ENCODE measurements around the gene PEX19.
"Not testable (repeated sequence)": the region's sequence is repeated elsewhere in the genome, so short reads cannot be mapped to it uniquely, and the experiment has no call there.

Gene PEX19, protein sequence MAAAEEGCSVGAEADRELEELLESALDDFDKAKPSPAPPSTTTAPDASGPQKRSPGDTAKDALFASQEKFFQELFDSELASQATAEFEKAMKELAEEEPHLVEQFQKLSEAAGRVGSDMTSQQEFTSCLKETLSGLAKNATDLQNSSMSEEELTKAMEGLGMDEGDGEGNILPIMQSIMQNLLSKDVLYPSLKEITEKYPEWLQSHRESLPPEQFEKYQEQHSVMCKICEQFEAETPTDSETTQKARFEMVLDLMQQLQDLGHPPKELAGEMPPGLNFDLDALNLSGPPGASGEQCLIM

DNA sequence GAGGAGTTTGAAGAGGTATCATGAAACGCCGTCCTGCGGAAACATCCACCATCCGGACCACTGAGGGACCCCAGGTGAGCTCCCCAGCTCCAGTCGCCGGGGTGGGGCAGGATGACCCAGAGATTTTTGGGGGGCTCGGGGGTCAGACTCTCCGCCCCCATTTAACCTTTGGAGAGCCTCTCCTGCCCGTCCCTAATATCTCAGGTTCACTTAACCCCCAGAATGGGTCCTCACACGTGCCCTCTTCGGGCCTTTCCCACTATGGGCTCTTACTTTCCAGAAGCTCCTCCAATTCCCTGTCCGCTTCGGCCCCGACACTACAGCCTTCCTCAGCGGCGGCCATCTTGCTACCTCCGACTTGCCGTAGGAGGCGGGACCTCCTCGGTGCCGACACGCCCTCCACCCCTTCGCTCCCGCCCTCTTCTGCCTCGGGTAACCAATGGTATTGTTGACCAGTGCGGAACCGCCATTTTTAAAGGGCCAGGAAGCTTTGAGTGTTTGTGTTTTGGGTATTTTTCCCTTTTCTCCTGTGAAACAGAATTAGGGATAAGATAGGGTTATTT is at the start of gene PEX19:
TSS of gene PEX19 (minus strand) at position 352 of the 563 bp plus-strand sequence. CDS start at position 343, 9 bp downstream.
- DNase-seq: peak; percentile 97

DNA sequence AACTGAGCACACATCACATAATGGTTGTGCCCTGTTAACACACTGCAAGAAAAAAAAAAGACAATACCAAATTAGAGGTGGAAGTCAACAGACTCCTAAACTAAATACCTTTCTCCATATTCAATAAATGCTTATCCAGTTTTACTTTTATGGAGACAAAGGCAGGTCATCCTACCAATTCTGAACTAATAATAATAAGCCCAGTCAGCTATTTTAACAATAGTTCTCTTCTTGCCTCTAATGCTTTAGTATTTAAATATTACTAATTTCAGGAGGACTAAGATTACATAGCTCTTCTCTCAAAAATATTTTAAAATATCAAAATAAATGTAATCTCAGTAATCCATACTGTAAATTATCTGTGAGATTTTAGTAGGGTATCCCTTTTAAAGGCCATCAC is 47.6 kb upstream of the PEX19 start:
- DNase-seq: no peak

DNA sequence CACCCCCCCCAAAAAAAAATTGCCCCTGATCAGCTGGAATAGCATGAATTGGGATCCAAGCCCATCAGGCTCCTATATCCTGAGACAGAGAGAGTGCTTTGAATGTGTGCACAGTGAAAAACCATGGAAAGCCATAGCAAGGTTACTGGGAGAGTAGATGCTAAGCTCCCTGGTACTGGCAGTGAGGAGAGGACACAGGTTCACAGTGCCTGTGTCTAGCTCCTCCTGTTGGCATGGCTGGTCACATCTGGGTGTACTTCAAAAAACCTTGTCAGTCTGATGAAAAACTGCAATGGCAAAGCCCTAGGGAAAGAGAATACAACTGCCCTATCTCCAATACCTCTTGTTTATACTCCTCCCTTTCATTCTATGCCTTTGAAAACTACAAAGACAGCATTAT is 45.2 kb upstream of the PEX19 start:
- DNase-seq: peak; percentile 16

DNA sequence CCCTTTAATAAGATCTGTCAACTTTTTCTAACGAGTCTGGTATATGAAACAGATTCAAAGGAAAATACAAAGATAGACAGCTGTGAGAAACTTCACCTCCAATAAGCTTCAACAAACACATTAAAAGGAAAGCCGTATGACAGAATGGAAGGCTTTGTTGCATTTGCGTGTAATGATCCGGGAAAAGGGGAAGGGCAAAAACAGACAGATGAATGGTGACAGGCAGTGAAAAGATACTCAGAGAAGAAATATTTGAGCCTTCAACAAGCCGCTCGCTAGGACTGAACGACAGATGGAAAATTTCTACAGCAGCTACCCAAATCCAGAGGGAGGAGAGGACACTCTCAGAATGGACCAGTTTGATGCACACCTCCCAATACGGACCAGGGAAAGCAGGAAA is 43.3 kb upstream of the PEX19 start:
- peak; percentile 90 for DNase-seq

DNA sequence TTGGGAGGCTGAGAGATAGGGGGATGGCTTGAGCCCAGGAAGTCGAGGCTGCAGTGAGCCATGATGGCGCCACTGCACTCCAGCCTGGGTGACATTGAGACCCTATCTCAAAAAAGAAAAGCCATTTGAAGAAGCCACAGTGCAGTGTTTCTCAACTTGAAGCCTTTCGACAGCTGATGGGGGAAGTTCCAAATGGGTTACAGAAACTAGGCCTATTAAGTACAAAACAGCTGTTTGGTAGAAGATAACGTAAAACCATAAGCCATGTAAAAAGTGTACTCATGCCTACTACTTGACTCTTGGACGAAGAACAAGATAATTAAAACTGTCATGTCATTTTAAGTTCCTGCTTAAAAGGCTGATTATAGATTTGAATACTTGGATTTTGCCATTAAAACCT is 41.5 kb upstream of the PEX19 start:
- no peak for DNase-seq

DNA sequence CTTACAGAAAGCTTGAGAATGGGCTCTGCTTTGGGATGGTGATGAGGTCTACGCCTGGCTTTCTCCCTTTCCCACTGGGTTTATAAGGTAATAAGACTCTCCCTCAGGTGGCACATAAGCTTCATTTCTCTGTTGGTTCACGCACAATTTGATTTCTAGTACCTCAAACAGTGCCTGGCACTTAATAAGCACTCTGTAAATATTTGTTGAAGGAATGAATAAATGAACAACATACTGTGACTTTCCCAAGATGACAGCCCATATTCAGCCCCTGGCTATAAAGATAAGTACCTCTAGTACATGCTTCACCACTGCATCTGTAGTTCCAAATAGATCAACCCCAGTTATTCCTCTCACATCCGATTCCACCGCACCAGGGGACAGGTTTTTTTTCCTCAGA is 40.3 kb upstream of the PEX19 start:
- DNase-seq: peak; percentile 98

DNA sequence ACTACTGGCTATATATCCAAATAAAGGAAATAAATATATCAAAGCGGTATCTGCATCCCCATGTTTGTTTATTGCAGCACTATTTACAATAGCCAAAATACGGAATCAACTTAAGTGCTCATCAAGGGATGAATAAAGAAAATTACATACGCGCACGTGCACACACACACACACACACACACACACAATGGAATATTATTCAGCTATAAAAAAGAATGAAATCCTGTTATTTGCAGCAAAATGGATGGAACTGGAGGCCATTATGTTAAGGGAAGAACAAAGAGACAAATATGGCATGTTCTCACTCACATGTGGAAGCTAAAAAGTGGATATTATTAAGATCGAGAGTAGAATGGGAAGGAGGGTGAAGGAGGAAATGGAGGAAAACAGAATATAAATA is 37.9 kb upstream of the PEX19 start:
- no peak for DNase-seq

DNA sequence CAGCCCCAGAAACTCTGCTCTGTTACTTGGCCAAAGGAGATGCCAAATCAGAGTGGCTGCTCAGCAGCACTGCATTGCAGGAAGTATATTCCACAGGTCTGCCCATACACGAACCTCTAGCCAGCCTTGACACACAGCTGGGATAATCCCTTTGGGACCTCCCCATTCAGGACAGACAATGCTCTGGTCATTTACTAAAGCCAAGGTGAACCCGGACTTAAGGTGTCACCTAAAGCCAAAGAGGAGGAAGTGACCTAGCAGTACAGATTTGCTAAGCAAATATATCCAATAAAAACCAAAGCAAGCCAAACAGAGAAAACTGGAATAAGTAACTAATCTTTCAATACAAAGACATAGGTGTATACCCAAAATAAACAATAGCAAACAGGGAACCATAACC is 30.4 kb upstream of the PEX19 start:
- DNase-seq: no peak

DNA sequence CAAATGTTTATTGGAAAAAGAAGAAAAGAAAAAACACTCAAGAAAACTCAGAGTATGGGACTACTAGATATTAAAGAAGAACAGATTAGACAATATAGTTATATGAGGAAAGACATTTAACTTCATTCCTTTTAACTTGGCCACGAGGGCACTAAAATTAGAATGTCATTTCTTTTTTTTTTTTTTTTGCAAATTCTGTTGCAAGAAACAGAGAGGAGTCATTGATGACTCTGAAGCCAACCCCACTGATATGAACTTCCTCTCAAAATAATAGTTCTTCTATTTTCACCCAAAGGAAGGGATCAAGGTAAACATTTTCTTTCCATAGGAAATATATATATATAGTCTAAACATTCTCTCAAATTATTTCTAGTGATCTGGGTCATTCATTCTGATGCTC is 24.6 kb upstream of the PEX19 start:
- DNase-seq: no peak

DNA sequence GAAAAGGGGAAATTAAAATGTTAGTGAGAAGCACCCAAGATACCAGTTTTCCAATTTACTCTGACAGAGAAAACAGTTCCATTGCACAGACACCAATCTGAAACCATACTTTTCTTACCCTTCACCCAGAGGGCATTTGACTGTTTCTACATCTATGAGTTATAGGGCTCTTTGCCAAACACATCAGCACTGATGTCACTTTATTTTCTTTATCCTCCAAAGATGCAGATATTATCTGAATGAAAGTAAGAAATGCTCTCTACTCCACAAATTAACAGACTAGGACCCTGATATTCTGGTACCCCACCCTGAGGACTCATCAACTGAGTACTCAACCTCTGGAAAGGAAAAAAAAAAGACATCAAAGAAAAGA is 24.2 kb upstream of the PEX19 start:
- no peak for DNase-seq

DNA sequence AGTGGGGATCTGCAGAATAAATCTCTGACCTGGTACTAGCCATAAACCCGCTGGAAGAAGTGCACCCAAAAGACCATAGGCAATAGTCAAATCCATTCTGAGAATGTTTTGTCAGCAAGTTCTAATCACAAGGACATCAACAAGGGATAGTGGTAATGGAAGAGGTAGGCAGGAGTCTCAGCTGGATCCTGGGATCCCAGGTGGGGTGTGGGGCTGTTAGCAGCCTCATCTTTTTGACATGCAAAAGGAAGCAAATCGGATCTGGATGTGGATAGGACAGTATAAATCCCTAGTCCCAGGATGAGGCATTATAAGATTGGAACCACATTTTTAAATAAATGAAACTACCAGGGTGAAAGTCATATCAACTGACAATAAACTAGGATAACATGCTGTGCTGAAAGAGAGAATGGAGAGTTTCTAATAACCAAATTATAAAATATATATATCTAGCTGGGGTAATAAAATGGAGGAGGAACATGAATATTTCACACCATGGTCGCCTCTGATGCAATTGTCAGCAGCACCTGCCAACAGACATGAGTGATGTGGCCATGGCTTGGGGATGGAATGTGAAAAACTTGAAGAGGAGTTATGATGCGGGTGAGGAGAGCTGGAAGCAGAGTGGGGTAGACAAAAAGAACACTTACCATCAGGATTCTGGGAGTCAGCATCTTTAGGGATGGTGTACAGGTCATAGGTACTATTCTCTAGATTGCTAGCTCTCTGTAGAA is 23.7 kb upstream of the PEX19 start:
- DNase-seq: no peak

DNA sequence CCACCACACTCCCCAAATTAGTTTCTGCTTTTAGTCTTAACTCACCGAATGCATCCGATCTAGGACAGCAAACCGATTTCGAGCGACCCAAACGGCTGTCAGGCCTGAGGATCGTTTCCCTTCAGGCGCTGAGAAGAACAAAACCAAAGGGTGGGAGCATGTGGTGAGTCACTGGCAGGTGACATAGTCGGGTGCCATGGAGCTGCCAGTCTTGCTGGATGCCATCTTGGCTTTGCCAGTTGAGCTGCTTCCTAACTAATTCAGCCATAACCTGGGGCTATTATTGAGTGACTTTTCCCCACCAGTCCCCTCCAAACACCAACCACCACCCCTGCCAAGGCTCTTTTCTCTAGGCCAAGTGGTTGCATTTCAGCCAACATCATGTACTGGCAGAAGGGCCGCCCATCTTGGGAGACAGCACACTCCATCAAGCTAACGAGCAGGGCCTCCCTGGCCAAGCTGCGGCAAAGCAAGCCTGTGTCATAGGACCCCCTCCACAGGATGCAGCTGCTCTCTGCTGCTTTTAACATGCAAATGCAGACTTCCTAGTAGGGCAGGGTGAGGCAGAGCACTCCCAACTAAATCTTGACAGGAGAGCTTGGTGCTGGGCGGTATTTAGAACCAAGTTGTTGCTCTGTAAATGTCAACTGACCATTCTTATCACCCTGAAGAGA is 22.3 kb upstream of the PEX19 start:
- no peak for DNase-seq

DNA sequence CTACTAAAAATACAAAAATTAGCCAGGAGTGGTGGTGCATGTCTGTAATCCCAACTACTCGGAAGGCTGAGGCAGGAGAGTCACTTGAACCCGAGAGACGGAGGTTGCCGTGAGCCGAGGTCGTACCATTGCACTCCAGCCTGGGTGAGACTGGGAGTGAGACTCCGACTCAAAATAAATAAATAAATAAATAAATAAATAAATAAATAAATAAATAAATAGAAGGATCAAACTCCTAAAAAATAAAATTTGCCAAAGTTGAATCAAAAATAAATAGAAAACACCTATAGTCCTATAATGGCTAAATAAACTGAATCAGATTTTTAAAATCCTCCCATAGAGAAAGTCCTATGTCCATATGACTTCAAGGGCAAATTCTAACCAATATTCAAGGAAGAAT is 15.2 kb upstream of the PEX19 start:
- DNase-seq: no peak

DNA sequence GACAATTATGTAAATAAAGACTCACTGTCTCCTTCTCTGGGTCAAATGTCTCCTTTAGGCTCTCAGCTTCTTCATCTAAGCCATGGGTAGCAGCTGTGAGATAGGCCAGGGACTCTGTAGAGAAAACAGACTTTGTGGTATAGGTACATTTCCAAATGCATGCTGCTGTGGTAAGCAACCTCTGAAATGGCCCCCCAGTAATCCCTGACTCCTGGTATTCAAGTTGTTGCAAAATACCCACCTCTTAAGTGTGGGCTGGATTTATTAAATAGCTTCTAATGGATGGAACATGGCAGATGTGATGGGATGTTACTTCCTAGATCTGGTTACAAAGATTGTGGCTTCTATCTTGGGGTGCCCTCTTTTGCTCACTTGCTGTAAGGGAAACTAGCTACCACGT is 11.1 kb upstream of the PEX19 start:
- DNase-seq: no peak

DNA sequence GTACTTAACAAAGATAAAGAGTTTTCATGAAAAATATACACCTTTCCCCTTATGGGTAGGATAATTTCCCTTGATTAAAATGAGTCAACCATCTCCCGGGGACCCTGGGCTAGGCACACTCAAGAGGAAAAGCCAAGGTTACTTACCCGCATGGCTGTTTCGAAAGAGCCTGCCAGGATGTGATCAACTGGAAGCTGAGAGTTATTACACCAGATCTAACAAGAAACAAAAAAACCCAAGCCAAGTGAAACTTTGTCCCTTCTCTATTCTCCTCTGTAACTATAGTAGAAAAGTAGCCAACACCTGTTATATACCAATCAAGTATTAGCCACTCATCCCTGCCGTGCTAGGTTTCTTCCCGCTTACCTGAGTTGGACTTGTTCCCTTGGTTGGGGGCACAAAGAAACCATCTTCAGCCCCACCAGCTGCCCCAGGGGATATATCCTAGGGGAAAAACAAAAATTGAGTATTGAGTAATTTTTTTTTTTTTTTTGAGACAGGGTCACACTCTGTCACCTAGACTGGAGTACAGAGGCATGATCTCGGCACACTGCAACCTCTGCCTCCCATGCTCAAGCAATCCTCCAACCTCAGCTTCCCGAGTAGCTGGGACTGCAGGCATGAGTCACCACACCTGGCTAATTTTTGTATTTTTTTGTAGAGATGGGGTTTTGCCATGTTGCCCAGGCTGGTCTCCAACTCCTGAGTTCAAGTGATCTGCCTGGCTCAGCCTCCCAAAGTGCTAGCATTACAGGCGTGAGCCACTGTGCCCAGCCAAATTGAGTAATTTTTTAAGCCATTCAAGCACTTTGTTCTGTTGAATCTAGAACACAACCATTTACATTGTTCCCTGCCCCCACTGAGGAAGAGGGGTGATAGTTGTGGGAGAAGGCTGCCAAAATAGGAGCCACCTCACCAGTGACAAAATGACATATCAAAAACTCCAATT is 8.4 kb upstream of the PEX19 start:
- no peak for DNase-seq

DNA sequence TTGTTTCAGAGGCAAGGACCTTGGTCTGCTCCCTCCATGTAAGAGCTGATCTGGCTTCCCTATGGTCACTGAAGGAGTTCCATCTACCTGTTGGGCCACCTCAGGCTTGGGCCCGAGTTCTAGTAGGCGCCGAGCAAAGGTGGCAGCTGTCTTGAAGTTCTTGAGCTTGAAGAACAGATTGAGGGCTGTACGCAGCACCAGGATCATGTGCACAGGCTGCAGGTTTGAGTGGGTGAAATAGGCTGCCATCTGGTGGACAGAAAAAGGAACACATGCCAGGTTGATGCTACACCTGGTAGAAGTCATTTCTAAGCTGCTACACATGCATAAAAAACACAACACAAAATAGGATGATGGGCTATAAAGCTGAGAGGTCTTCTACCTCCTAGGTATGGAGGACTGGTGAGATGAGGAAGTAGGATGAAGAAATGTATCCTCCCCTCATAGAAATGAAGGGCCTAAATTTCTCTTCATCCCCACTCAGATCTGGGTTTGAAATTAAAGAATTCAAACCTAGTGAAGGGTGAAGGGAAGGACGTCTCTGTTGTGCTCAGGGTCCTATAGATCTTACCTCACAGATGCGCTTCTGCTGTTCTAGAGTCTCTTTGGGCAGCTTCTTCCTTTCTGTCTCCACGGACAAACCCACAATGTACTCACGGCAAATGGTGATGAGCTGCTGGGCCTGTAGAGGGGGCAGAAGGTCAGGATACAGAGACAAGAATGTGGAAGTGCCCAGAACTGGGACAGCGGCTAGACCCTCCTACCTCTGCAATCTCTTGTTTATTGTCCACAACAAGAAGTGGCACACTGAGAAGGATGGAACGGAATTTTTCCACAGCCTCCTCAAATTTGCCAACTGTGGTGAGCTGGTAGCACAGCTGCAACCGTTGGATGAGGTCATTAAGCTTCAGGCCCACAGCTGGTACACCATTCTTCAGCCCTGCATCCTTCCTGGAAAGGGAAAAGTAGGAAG is 6.6 kb upstream of the PEX19 start:
- peak; percentile 68 for DNase-seq

DNA sequence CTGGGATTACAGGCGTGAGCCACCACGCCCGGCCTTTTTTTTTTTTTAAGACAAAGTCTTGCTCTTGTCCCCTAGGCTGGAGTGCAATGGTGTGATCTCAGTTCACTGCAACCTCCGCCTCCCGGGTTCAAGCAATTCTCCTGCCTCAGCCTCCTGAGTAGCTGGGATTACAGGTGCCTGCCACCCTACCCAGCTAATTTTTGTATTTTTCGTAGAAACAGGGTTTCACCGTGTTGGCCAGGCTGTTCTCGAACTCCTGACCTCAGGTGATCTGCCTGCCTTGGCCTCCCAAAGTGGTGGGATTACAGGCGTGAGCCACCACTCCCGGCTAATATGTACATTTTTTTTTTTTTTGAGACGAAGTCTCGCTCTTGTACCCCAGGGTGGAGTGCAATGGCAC is 2.8 kb upstream of the PEX19 start:
- not testable (repeated sequence) for DNase-seq

DNA sequence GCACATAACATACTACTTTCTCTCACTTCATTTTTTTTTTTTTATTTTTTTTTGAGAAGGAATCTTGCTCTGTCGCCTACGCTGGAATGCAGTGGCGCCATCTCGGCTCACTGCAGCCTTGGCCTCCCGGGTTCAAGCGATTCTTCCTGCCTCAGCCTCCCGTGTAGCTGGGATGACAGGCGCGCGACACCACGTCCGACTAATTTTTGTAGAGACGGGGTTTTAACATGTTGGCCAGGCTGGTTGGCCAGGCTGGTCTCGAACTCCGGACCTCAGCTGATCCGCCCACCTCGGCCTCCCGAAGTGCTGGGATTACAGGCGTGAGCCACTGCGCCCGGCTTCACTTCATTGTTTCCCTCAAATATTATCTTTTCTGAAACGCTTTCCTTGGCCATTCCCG is 573 bp upstream of the PEX19 start:
- DNase-seq: no peak

DNA sequence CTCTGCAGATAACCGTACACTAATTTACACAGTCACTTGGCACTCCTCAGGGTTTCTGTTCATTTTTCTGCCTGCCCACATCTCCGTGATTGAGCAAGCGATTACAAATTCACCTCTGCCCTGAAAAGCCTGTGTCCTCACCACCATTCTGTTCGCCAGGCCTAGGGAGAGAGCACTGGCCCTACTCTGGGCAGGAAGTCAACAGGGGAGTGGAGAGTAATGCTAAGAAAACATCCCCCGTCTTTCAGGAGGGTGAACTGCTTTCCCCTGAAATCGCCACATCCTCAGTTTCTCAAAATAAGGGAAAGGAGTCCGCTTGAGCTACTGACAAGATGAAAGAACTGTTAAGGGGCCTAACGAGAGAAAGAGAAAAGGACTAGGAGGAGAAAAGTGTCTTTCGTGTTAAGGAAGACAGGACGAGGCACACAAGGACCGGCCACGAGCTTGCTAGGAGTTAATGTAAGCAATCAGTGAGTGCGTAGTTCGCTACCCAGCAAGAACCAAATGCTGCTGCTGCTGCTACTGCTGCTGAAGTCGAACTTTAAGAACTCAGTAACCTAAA is 632 bp downstream of the PEX19 start:
- DNase-seq: peak; percentile 51

DNA sequence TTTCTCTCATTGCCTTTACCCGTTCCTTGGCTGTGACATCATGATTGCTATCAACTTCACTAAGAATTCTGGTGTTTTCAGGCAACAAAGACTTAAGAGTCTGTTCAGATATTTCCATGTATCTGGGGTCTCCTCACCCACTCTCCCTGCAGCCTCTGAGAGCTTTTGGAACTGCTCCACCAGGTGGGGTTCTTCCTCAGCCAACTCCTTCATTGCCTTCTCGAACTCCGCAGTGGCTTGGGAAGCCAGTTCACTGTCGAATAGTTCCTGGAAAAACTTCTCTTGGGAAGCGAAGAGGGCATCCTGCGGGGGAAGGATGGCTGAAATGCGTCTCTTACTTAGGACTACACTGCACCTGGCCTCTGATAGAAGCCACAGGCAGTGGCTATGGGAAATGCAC is 2.1 kb downstream of the PEX19 start:
- no peak for DNase-seq

DNA sequence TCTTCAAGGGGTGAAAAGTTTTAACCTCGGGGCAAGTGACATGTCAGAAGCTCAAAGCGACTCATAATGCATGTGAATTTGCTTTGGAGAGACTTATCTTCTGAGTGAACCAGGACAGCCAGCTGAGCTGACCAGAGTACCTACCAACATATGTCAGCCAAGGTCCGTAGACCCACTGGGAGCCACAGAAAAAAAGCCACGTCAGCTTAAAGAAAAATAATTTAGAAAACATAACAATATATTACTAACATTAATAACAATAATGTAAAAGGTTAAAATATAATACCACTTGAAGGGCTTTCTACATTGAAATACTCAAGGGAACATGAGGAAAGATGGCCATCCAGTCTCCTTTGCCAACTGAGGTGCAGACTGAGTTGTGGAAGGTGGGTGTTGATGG is 6.9 kb downstream of the PEX19 start:
- no peak for DNase-seq

Data from NCI-H69 (cell line).